NT2/D1 (cell line): ENCODE data around the gene NPNT.

Source experiments
- DNase-seq: peaks from one replicate; pipeline ENCODE4 v3.0.0-alpha.2; 2011; ENCODE audit warnings: low read depth, low spot score
- H3K27me3 ChIP-seq: 2 replicates; pipeline ENCODE4 v1.6.0; 2011; ENCODE audit warnings: mild to moderate bottlenecking; ENCODE audit not compliant: insufficient read length, insufficient read depth
- H3K36me3 ChIP-seq: 2 replicates; pipeline ENCODE4 v1.6.1; 2011; ENCODE audit warnings: mild to moderate bottlenecking, low read length, mixed read lengths; ENCODE audit not compliant: insufficient read depth, insufficient read length
- H3K4me1 ChIP-seq: 2 replicates; pipeline ENCODE4 v1.5.1; 2011; ENCODE audit not compliant: insufficient read depth, insufficient read length
- H3K4me3 ChIP-seq: 2 replicates; pipeline ENCODE4 v1.5.1; 2011; ENCODE audit warnings: low read depth; ENCODE audit not compliant: insufficient read length
- H3K9ac ChIP-seq: 2 replicates; pipeline ENCODE4 v1.6.0; 2011; ENCODE audit warnings: low read depth; ENCODE audit not compliant: insufficient read length
- H3K9me3 ChIP-seq: 2 replicates; pipeline ENCODE4 v1.5.1; 2011; ENCODE audit warnings: mild to moderate bottlenecking, low read length; ENCODE audit not compliant: insufficient read depth
- SUZ12 ChIP-seq: IDR thresholded peaks from 2 replicates; pipeline ENCODE4 v1.6.1; 2011; ENCODE audit not compliant: insufficient read length, insufficient read depth; ENCODE audit errors: extremely low read depth
- YY1 ChIP-seq: IDR thresholded peaks from 2 replicates; pipeline ENCODE4 v1.6.1; 2011; ENCODE audit not compliant: insufficient read length, insufficient read depth
- ZNF274 ChIP-seq: IDR thresholded peaks from 2 replicates; pipeline ENCODE4 v1.6.1; 2011; ENCODE audit warnings: mild to moderate bottlenecking, low read depth, low read length

Gene NPNT

GRCh38 chr4:105870963-105871362 lies 24.3 kb upstream of the NPNT start:
- H3K36me3 ChIP-seq = no peaks in the 10 kb centered on the region
- H3K4me1 ChIP-seq = no peaks in the 10 kb centered on the region
- H3K9me3 ChIP-seq = no peaks in the 10 kb centered on the region
- TF ChIP-seq YY1 (no peak), SUZ12 (no peak), ZNF274 (no peak)
- H3K4me3 ChIP-seq = no peak overlapping the region
- H3K27me3 ChIP-seq = no peaks in the 10 kb centered on the region
- no peak overlapping the region for H3K9ac ChIP-seq
- DNase-seq = no peak

GRCh38 chr4:105871997-105872396 lies 23.3 kb upstream of the NPNT start:
- no peak for TF ChIP-seq ZNF274
- no peak for TF ChIP-seq YY1
- no peak for TF ChIP-seq SUZ12

GRCh38 chr4:105875233-105875632 lies 20.0 kb upstream of the NPNT start:
- H3K27me3 ChIP-seq = no peaks in the 10 kb centered on the region
- H3K4me3 ChIP-seq = no peak overlapping the region
- no peaks in the 10 kb centered on the region for H3K36me3 ChIP-seq
- H3K4me1 ChIP-seq = no peaks in the 10 kb centered on the region
- TF ChIP-seq YY1 (no peak), SUZ12 (no peak), ZNF274 (no peak)
- no peak overlapping the region for H3K9ac ChIP-seq
- no peak for DNase-seq
- no peaks in the 10 kb centered on the region; the same call in 1 of the 2 replicates for H3K9me3 ChIP-seq

More at GRCh38 chr4:105871997-105872396, 23.3 kb upstream of the NPNT start:
- H3K4me1 ChIP-seq = no peaks in the 10 kb centered on the region
- H3K36me3 ChIP-seq = no peaks in the 10 kb centered on the region
- DNase-seq = no peak
- no peak overlapping the region for H3K4me3 ChIP-seq
- no peak overlapping the region for H3K9ac ChIP-seq
- H3K27me3 ChIP-seq = no peaks in the 10 kb centered on the region
- H3K9me3 ChIP-seq = no peaks in the 10 kb centered on the region

- Histone ChIP-seq H3K9ac (no peak overlapping the region), H3K27me3 (no peaks in the 10 kb centered on the region), H3K4me3 (no peak overlapping the region), H3K9me3 (no peaks in the 10 kb centered on the region; the same call in 1 of the 2 replicates), H3K36me3 (no peaks in the 10 kb centered on the region), H3K4me1 (no peaks in the 10 kb centered on the region)
- TF ChIP-seq SUZ12 (no peak), YY1 (no peak), ZNF274 (no peak)
- no peak for DNase-seq
Measured at GRCh38 chr4:105878668-105879067, 16.6 kb upstream of the NPNT start.

- no peaks in the 10 kb centered on the region for H3K36me3 ChIP-seq
- H3K9me3 ChIP-seq = no peaks in the 10 kb centered on the region
- no peak overlapping the region for H3K9ac ChIP-seq
- TF ChIP-seq YY1 (no peak), ZNF274 (no peak), SUZ12 (no peak)
- no peak overlapping the region for H3K4me3 ChIP-seq
- no peak for DNase-seq
- no peaks in the 10 kb centered on the region for H3K4me1 ChIP-seq
- H3K27me3 ChIP-seq = peaks cover 5% of the 10 kb centered on the region
Measured at GRCh38 chr4:105887508-105887907, 7.8 kb upstream of the NPNT start.

- Histone ChIP-seq H3K9ac (peak overlapping the region; percentile 67), H3K4me3 (peak overlapping the region; percentile 51), H3K9me3 (no peaks in the 10 kb centered on the region), H3K4me1 (no peaks in the 10 kb centered on the region), H3K27me3 (peaks cover 71% of the 10 kb centered on the region), H3K36me3 (no peaks in the 10 kb centered on the region)
- TF ChIP-seq YY1 (no peak), SUZ12 (peak; percentile 44), ZNF274 (no peak)
- no peak for DNase-seq
Measured at GRCh38 chr4:105895583-105896460, 551 bp downstream of the NPNT start.

- Histone ChIP-seq H3K27me3 (peaks cover 71% of the 10 kb centered on the region), H3K9me3 (no peaks in the 10 kb centered on the region), H3K36me3 (no peaks in the 10 kb centered on the region), H3K9ac (peak overlapping the region; percentile 67), H3K4me3 (peak overlapping the region; percentile 51), H3K4me1 (no peaks in the 10 kb centered on the region)
- no peak for DNase-seq
- TF ChIP-seq ZNF274 (no peak), SUZ12 (no peak), YY1 (no peak)
Measured at GRCh38 chr4:105896461-105896942, 1.2 kb downstream of the NPNT start.
